IPS-15b (cell line): ENCODE results near the gene ACKR4.
"Not testable (repeated sequence)": the region's sequence is repeated elsewhere in the genome, so short reads cannot be mapped to it uniquely, and the experiment has no call there.

Experiments used
- H3K27me3 ChIP-seq: one replicate; pipeline ENCODE4 v1.6.1; 2013; ENCODE audit warnings: low read length; ENCODE audit not compliant: control insufficient read depth, insufficient read depth
- H3K36me3 ChIP-seq: one replicate; pipeline ENCODE4 v1.6.1; 2013; ENCODE audit warnings: low read length; ENCODE audit not compliant: control insufficient read depth, insufficient read depth
- H3K4me1 ChIP-seq: one replicate; pipeline ENCODE4 v1.6.1; 2013; ENCODE audit warnings: mild to moderate bottlenecking, low read length; ENCODE audit not compliant: control insufficient read depth, insufficient read depth
- H3K4me3 ChIP-seq: one replicate; pipeline ENCODE4 v1.5.1; 2013; ENCODE audit warnings: low read depth, low read length
- H3K9ac ChIP-seq: one replicate; pipeline ENCODE4 v1.6.1; 2013; ENCODE audit warnings: low read depth, mild to moderate bottlenecking, low read length
- H3K9me3 ChIP-seq: one replicate; pipeline ENCODE4 v1.6.1; 2013; ENCODE audit warnings: mild to moderate bottlenecking, low read length; ENCODE audit not compliant: control insufficient read depth, insufficient read depth

Gene ACKR4

GRCh38 chr3:132596816-132597433, at the start of gene ACKR4:
TSS of gene ACKR4 (plus strand) at chr3:132597270. CDS start at chr3:132600398, 3,128 bp downstream.
- no peaks in the 10 kb centered on the region for H3K36me3 ChIP-seq
- H3K27me3 ChIP-seq = no peaks in the 10 kb centered on the region
- H3K4me3 ChIP-seq = no peak within 1 kb of the TSS
- H3K4me1 ChIP-seq = no peaks in the 10 kb centered on the region
- no peaks in the 10 kb centered on the region for H3K9me3 ChIP-seq
- no peak within 1 kb of the TSS for H3K9ac ChIP-seq

GRCh38 chr3:132549169-132549568, 47.9 kb upstream of the ACKR4 start:
- Histone ChIP-seq H3K36me3 (no peaks in the 10 kb centered on the region), H3K9ac (no peak overlapping the region), H3K4me3 (no peak overlapping the region), H3K4me1 (no peaks in the 10 kb centered on the region), H3K9me3 (no peaks in the 10 kb centered on the region), H3K27me3 (no peaks in the 10 kb centered on the region)

DNA sequence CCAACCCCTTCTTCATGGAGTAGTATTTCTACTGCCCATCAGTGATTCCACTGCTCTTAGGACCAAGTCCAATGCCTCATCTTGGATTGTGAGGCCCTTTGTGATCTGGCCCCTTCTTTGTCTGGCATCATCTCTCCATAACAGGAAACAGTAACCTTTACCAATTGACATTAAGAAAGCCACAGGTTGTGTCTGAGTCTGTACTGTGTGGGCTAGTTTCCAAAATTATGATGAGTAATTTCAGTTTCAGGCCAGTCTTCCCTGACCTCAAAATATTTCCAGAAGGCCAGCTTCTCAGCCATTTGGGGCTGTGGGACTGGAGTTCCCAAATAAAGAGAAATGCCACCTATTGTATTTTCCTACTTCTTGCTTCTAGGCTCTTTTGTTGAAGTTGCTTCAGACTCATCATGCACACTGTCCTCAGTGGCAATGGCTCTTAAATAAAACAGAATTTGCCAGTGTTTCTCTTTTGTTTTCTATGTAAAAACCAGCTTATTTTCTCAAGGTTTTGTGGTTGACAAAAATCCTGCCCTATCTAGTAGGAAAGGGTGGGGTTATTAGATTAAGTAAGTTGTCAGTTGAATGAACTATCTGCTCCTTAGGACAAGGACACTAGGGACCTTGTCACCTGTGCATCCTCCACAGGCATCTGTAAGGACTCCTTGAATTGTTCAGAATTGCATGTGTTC, 47.0 kb upstream of the ACKR4 start:
- H3K36me3 ChIP-seq = no peaks in the 10 kb centered on the region
- H3K27me3 ChIP-seq = no peaks in the 10 kb centered on the region
- H3K4me1 ChIP-seq = peaks cover 5% of the 10 kb centered on the region
- H3K9ac ChIP-seq = no peak overlapping the region
- H3K9me3 ChIP-seq = no peaks in the 10 kb centered on the region
- H3K4me3 ChIP-seq = no peak overlapping the region

DNA sequence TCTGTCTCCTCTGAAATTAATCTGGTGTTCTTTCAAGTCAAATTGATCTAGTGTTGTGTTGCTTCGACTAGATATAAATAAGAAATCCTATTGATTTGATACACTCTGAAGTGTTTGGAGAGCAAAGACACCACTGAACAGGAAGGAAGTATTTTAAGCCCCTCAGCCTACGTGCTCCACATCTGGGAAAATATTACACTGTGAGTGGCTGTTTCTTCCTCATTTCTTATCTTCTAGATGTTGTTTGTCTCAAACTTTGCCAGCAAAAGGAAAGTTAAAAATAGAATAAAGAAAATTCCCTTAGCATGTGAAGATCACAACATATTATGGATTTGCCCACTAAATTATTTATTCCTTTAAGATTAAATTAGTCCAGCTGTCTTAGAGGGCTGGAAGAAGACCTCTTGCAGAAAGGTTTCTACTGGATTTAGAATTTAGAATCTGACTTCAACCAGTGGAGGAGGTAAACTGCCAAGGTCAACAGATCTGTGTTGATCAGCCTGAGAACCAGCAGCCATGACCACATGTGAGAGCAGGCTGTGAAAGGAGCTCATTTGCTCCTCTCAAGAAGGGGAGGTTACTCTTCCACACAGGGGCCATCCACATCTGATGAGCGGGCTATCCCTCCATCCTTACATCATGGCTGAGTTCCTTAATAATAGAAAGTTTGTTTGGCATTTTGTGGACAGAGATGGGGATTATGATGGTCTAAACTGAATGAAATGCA, 46.3 kb upstream of the ACKR4 start:
- Histone ChIP-seq H3K9me3 (no peaks in the 10 kb centered on the region), H3K4me1 (peaks cover 8% of the 10 kb centered on the region), H3K9ac (no peak overlapping the region), H3K27me3 (no peaks in the 10 kb centered on the region), H3K36me3 (no peaks in the 10 kb centered on the region), H3K4me3 (no peak overlapping the region)

GRCh38 chr3:132553826-132554225, 43.2 kb upstream of the ACKR4 start:
- Histone ChIP-seq H3K9me3 (no peaks in the 10 kb centered on the region), H3K36me3 (no peaks in the 10 kb centered on the region), H3K4me3 (no peak overlapping the region), H3K9ac (no peak overlapping the region), H3K4me1 (peaks cover 8% of the 10 kb centered on the region), H3K27me3 (no peaks in the 10 kb centered on the region)

DNA sequence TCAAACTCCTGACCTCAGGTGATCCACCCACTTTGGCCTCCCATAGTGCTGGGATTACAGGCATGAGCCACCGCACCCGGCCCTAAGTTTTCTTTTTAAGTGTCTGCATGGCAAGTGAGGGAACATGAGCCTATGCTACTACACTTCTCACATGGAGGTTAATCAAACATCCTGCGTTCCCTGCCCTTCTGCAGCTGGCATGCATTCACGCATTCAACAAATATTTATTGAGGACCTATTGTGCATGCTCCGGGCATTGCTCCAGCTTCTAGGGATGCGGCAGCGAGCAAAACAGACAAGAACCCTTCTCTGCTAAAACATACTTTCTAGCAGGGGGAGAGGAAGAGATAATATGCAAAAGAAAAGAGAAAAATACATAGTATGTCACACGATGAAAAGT, 42.6 kb upstream of the ACKR4 start:
- Histone ChIP-seq H3K27me3 (no peaks in the 10 kb centered on the region), H3K4me3 (no peak overlapping the region), H3K36me3 (no peaks in the 10 kb centered on the region), H3K9ac (no peak overlapping the region), H3K4me1 (peaks cover 8% of the 10 kb centered on the region), H3K9me3 (no peaks in the 10 kb centered on the region)

GRCh38 chr3:132555306-132556035, 41.6 kb upstream of the ACKR4 start:
- no peaks in the 10 kb centered on the region for H3K9me3 ChIP-seq
- H3K9ac ChIP-seq = no peak overlapping the region

DNA sequence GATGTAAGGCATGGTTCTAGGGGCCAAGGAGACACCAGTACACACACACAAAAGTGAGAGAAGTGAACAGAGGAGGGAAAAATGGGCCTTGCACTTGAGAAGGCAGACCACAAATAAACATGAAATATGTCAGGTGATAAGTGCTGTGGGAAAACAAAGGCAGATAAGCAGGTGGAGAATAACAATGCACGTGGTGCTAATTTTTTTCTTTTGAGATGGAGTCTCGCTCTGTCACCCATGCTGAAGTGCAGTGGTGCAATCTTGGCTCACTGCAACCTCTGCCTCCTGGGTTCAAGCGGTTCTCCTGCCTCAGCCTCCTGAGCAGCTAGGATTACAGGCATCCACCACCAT, 41.1 kb upstream of the ACKR4 start:
- not testable (repeated sequence) for H3K4me3 ChIP-seq, H3K9me3 ChIP-seq, H3K9ac ChIP-seq, H3K36me3 ChIP-seq, H3K4me1 ChIP-seq, H3K27me3 ChIP-seq

More at GRCh38 chr3:132555306-132556035, 41.6 kb upstream of the ACKR4 start:
- Histone ChIP-seq H3K27me3 (no peaks in the 10 kb centered on the region), H3K36me3 (no peaks in the 10 kb centered on the region), H3K4me1 (peaks cover 8% of the 10 kb centered on the region), H3K4me3 (no peak overlapping the region)

GRCh38 chr3:132556508-132557159, 40.4 kb upstream of the ACKR4 start:
- H3K9ac ChIP-seq = no peak overlapping the region
- H3K9me3 ChIP-seq = no peaks in the 10 kb centered on the region
- H3K36me3 ChIP-seq = no peaks in the 10 kb centered on the region
- H3K4me3 ChIP-seq = no peak overlapping the region
- H3K4me1 ChIP-seq = peaks cover 8% of the 10 kb centered on the region
- no peaks in the 10 kb centered on the region for H3K27me3 ChIP-seq

DNA sequence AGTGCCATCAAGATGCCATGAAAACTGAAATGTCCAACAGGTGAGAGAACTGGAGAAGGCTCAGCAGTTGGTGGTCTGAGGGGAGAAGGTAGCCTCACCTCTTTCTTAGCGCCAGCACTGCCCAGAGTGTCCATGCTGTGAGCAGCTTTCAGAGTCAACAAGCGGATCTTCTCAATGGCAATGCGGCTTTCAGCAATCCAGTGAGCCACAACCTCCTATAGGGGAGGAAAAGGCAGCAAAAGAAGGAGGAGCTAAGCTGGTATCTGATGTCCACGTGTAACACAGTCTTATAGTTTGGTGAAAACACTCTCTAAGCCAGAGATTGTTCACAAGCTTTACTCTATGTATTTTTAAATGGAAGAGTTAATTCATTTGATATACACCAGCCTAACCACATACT, 36.1 kb upstream of the ACKR4 start:
- Histone ChIP-seq H3K4me3 (no peak overlapping the region), H3K36me3 (no peaks in the 10 kb centered on the region), H3K27me3 (no peaks in the 10 kb centered on the region), H3K9me3 (no peaks in the 10 kb centered on the region), H3K9ac (no peak overlapping the region), H3K4me1 (no peaks in the 10 kb centered on the region)

DNA sequence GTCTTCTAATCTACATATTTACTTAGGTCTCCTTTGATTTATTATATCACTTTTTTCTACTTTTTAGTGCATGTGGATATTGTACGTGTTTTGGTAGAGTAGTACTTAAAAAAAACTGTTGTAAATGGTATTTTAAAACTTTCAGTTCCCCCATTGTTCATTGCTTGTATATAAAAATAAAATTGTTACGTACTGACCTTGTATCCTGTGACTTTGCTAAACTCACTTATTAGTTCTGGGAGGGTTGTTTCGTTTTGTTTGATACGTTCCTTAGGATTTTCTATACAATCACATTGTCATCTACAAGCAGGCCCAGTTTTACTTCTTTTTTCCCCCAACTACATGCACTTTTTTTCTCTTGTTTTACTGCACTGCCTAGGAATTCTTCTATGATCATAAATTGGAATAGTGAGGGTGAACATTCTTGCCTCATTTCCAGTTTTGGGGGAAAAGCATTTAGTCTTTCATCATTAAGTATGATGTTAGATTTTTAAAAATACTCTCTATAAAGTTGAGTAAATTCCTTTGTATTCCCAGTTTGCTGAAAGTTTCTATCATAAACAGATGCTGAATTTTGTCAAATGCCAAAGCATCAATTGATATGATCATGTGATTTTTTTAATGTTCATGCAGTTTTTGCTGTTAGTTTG, 33.5 kb upstream of the ACKR4 start:
- Histone ChIP-seq H3K9ac (no peak overlapping the region), H3K4me1 (no peaks in the 10 kb centered on the region), H3K36me3 (no peaks in the 10 kb centered on the region), H3K4me3 (no peak overlapping the region), H3K27me3 (no peaks in the 10 kb centered on the region), H3K9me3 (no peaks in the 10 kb centered on the region)
